ENCODE measurements around the gene DDX17. TPM values are rescaled to one million over a fixed set of nuclear protein-coding genes. Genes with fewer than 3 reads are reported as not detected.

The DDX17 gene
- total and polyA plus RNA-seq, 4 donors, result 50.0 to 555 (median 366) TPM

GRCh38 chr22:38465673-38466490, 40.2 kb downstream of the DDX17 start:
- no peak overlapping the region for H3K4me3 ChIP-seq (ENCODE audit: low read length in 2 of 2)
- no peak overlapping the region for H3K27ac ChIP-seq (ENCODE audit: low read depth in 1 of 2, low read length in 2 of 2)
- no peak for ATAC-seq (ENCODE audit: low FRiP score)
- H3K27me3 ChIP-seq (ENCODE audit: control insufficient read depth in 1 of 2, insufficient read depth in 2 of 2, low read length in 1 of 2), result no peaks in the 10 kb centered on the region
- DNase-seq, result peak; percentile 37 to 72
- no peaks in the 10 kb centered on the region for H3K36me3 ChIP-seq (ENCODE audit: control insufficient read depth in 1 of 2, insufficient read depth in 2 of 2, low read length in 1 of 2)
- no peaks in the 10 kb centered on the region for H3K4me1 ChIP-seq (ENCODE audit: control insufficient read depth in 1 of 2, insufficient read depth in 2 of 2, low read length in 2 of 2)
- WGBS, 2 donors, result 84 to 86% methylated on average over 26 of the region's 26 CpGs
- intact Hi-C loops (cut with DNase I), result loop anchor here in 1 of 2 donors (5.0 kb wide), 1 partner anchor 36 kb away; no protein-coding TSS in a partner anchor
- no peaks in the 10 kb centered on the region for H3K9me3 ChIP-seq (ENCODE audit: control insufficient read depth, low read length)

GRCh38 chr22:38464992-38465672, 41.0 kb downstream of the DDX17 start:
- intact Hi-C loops (cut with DNase I), result loop anchor here in 1 of 2 donors (5.0 kb wide), 1 partner anchor 37 kb away; no protein-coding TSS in a partner anchor
- no peaks in the 10 kb centered on the region for H3K4me1 ChIP-seq (ENCODE audit: control insufficient read depth in 1 of 2, insufficient read depth in 2 of 2, low read length in 2 of 2)

GRCh38 chr22:38462960-38463784, 42.9 kb downstream of the DDX17 start:
- DNase-seq (peak in 1 of 2 donors; percentile 72), ATAC-seq (ENCODE audit: low FRiP score) (no peak)
- intact Hi-C loops (cut with DNase I), result no loop called here
- no peaks in the 10 kb centered on the region for H3K27me3 ChIP-seq (ENCODE audit: control insufficient read depth in 1 of 2, insufficient read depth in 2 of 2, low read length in 1 of 2)
- no peaks in the 10 kb centered on the region for H3K4me1 ChIP-seq (ENCODE audit: control insufficient read depth in 1 of 2, insufficient read depth in 2 of 2, low read length in 2 of 2)
- H3K9me3 ChIP-seq (ENCODE audit: control insufficient read depth, low read length), result no peaks in the 10 kb centered on the region
- WGBS, 2 donors, result 82 to 85% methylated on average over 28 of the region's 28 CpGs
- no peak overlapping the region for H3K4me3 ChIP-seq (ENCODE audit: low read length in 2 of 2)
- H3K36me3 ChIP-seq (ENCODE audit: control insufficient read depth in 1 of 2, insufficient read depth in 2 of 2, low read length in 1 of 2), result no peaks in the 10 kb centered on the region
- H3K27ac ChIP-seq (ENCODE audit: low read depth in 1 of 2, low read length in 2 of 2), result no peak overlapping the region

More at GRCh38 chr22:38464992-38465672, 41.0 kb downstream of the DDX17 start:
- Histone ChIP-seq H3K27me3 (ENCODE audit: control insufficient read depth in 1 of 2, insufficient read depth in 2 of 2, low read length in 1 of 2) (no peaks in the 10 kb centered on the region), H3K4me3 (ENCODE audit: low read length in 2 of 2) (no peak overlapping the region), H3K9me3 (ENCODE audit: control insufficient read depth, low read length) (no peaks in the 10 kb centered on the region), H3K36me3 (ENCODE audit: control insufficient read depth in 1 of 2, insufficient read depth in 2 of 2, low read length in 1 of 2) (no peaks in the 10 kb centered on the region), H3K27ac (ENCODE audit: low read depth in 1 of 2, low read length in 2 of 2) (no peak overlapping the region)
- 85 to 86% methylated on average over 10 of the region's 10 CpGs for WGBS, 2 donors
- ATAC-seq (ENCODE audit: low FRiP score) (no peak), DNase-seq (peak in 1 of 2 donors; percentile 24)

GRCh38 chr22:38461414-38462081, 44.6 kb downstream of the DDX17 start:
- Histone ChIP-seq H3K36me3 (ENCODE audit: control insufficient read depth in 1 of 2, insufficient read depth in 2 of 2, low read length in 1 of 2) (no peaks in the 10 kb centered on the region), H3K9me3 (ENCODE audit: control insufficient read depth, low read length) (no peaks in the 10 kb centered on the region), H3K4me1 (ENCODE audit: control insufficient read depth in 1 of 2, insufficient read depth in 2 of 2, low read length in 2 of 2) (no peaks in the 10 kb centered on the region), H3K27ac (ENCODE audit: low read depth in 1 of 2, low read length in 2 of 2) (no peak overlapping the region), H3K27me3 (ENCODE audit: control insufficient read depth in 1 of 2, insufficient read depth in 2 of 2, low read length in 1 of 2) (no peaks in the 10 kb centered on the region), H3K4me3 (ENCODE audit: low read length in 2 of 2) (no peak overlapping the region)
- ATAC-seq (ENCODE audit: low FRiP score), result peak; percentile 85
- WGBS, 2 donors, result 11 to 12% methylated on average over 50 to 51 of the region's 51 CpGs
- peak; percentile 88 to 96 for DNase-seq
- intact Hi-C loops (cut with DNase I), result no loop called here

GRCh38 chr22:38461057-38461413, 45.1 kb downstream of the DDX17 start:
- DNase-seq (no peak), ATAC-seq (ENCODE audit: low FRiP score) (peak; percentile 30)
- Histone ChIP-seq H3K4me1 (ENCODE audit: control insufficient read depth in 1 of 2, insufficient read depth in 2 of 2, low read length in 2 of 2) (no peaks in the 10 kb centered on the region), H3K27ac (ENCODE audit: low read depth in 1 of 2, low read length in 2 of 2) (no peak overlapping the region), H3K9me3 (ENCODE audit: control insufficient read depth, low read length) (no peaks in the 10 kb centered on the region), H3K27me3 (ENCODE audit: control insufficient read depth in 1 of 2, insufficient read depth in 2 of 2, low read length in 1 of 2) (no peaks in the 10 kb centered on the region), H3K36me3 (ENCODE audit: control insufficient read depth in 1 of 2, insufficient read depth in 2 of 2, low read length in 1 of 2) (no peaks in the 10 kb centered on the region), H3K4me3 (ENCODE audit: low read length in 2 of 2) (no peak overlapping the region)
- intact Hi-C loops (cut with DNase I), result no loop called here
- WGBS, 2 donors, result 47% methylated on average over 9 of the region's 9 CpGs

GRCh38 chr22:38460426-38460840, 45.7 kb downstream of the DDX17 start:
- Histone ChIP-seq H3K9me3 (ENCODE audit: control insufficient read depth, low read length) (no peaks in the 10 kb centered on the region), H3K27ac (ENCODE audit: low read depth in 1 of 2, low read length in 2 of 2) (no peak overlapping the region), H3K27me3 (ENCODE audit: control insufficient read depth in 1 of 2, insufficient read depth in 2 of 2, low read length in 1 of 2) (no peaks in the 10 kb centered on the region), H3K36me3 (ENCODE audit: control insufficient read depth in 1 of 2, insufficient read depth in 2 of 2, low read length in 1 of 2) (no peaks in the 10 kb centered on the region), H3K4me3 (ENCODE audit: low read length in 2 of 2) (no peak overlapping the region), H3K4me1 (ENCODE audit: control insufficient read depth in 1 of 2, insufficient read depth in 2 of 2, low read length in 2 of 2) (no peaks in the 10 kb centered on the region)
- 62% methylated on average over 8 of the region's 8 CpGs for WGBS, 2 donors
- ATAC-seq (ENCODE audit: low FRiP score), result no peak
- intact Hi-C loops (cut with DNase I), result no loop called here
- no peak for DNase-seq

GRCh38 chr22:38456841-38457699, 49.0 kb downstream of the DDX17 start:
- 85% methylated on average over 14 of the region's 14 CpGs for WGBS, 2 donors
- no peaks in the 10 kb centered on the region for H3K27me3 ChIP-seq (ENCODE audit: control insufficient read depth in 1 of 2, insufficient read depth in 2 of 2, low read length in 1 of 2)
- no peak overlapping the region for H3K27ac ChIP-seq (ENCODE audit: low read depth in 1 of 2, low read length in 2 of 2)
- H3K4me3 ChIP-seq (ENCODE audit: low read length in 2 of 2), result no peak overlapping the region
- intact Hi-C loops (cut with DNase I), result no loop called here
- H3K9me3 ChIP-seq (ENCODE audit: control insufficient read depth, low read length), result no peaks in the 10 kb centered on the region
- ATAC-seq (ENCODE audit: low FRiP score) (no peak), DNase-seq (no peak)
- H3K4me1 ChIP-seq (ENCODE audit: control insufficient read depth in 1 of 2, insufficient read depth in 2 of 2, low read length in 2 of 2), result no peaks in the 10 kb centered on the region
- no peaks in the 10 kb centered on the region for H3K36me3 ChIP-seq (ENCODE audit: control insufficient read depth in 1 of 2, insufficient read depth in 2 of 2, low read length in 1 of 2)

Data from aorta (tissue), 5 donors.